Smooth muscle cell (in vitro differentiated cells): ENCODE measurements around the gene C3orf22. TPM values are rescaled to one million over a fixed set of nuclear protein-coding genes. Genes with fewer than 3 reads are reported as not detected.

Experiments
- DNase-seq: peaks from one replicate; lab custom pipeline; 2025; ENCODE audit not compliant: unreplicated experiment; lab: John Stamatoyannopoulos, UW
- H2AFZ ChIP-seq: fragments of 200-600 bp; sonication (generic); 2 replicates; pipeline ENCODE4 v1.6.0; 2016; ENCODE audit warnings: antibody characterized with exemption, low read depth, mild to moderate bottlenecking
- H3F3A ChIP-seq: fragments of 200-600 bp; sonication (generic); 2 replicates; pipeline ENCODE4 v1.6.0; 2017; ENCODE audit warnings: antibody characterized with exemption, low read depth
- H3K27ac ChIP-seq: fragments of 200-600 bp; sonication (generic); 2 replicates; pipeline ENCODE4 v1.5.1; 2016; ENCODE audit warnings: low read depth, mild to moderate bottlenecking
- H3K27me3 ChIP-seq: fragments of 200-600 bp; sonication (generic); 2 replicates; pipeline ENCODE4 v1.6.1; 2016; ENCODE audit warnings: low read depth, mild to moderate bottlenecking
- H3K36me3 ChIP-seq: fragments of 200-600 bp; sonication (generic); 2 replicates; pipeline ENCODE4 v1.5.1; 2016; ENCODE audit warnings: low read depth
- H3K4me1 ChIP-seq: fragments of 200-600 bp; sonication (generic); 2 replicates; pipeline ENCODE4 v1.5.1; 2016; ENCODE audit warnings: low read depth
- H3K4me2 ChIP-seq: fragments of 200-600 bp; sonication (generic); 2 replicates; pipeline ENCODE4 v1.6.0; 2016; ENCODE audit warnings: mild to moderate bottlenecking
- H3K4me3 ChIP-seq: fragments of 200-600 bp; sonication (generic); 2 replicates; pipeline ENCODE4 v1.5.1; 2016; ENCODE audit warnings: mild to moderate bottlenecking
- H3K79me2 ChIP-seq: fragments of 200-600 bp; sonication (generic); 2 replicates; pipeline ENCODE4 v1.6.0; 2016; ENCODE audit warnings: low read depth, mild to moderate bottlenecking
- H3K9ac ChIP-seq: fragments of 200-600 bp; sonication (generic); 2 replicates; pipeline ENCODE4 v1.6.0; 2016; ENCODE audit warnings: low read depth
- H3K9me3 ChIP-seq: fragments of 200-600 bp; sonication (generic); replicated peaks from 2 replicates; pipeline ENCODE4 v1.5.1; 2016; ENCODE audit warnings: low read depth
- H4K20me1 ChIP-seq: fragments of 200-600 bp; sonication (generic); 2 replicates; pipeline ENCODE4 v1.6.0; 2016; ENCODE audit warnings: low read depth
- CTCF ChIP-seq: fragments of 200-600 bp; sonication (generic); IDR thresholded peaks from 2 replicates; pipeline ENCODE4 v1.5.1; 2017; ENCODE audit warnings: borderline replicate concordance, mild to moderate bottlenecking, antibody characterized with exemption; ENCODE audit not compliant: insufficient read depth, poor library complexity, severe bottlenecking
- WGBS: methylation state at CpG from one replicate; pipeline ENCODE4 v1.1.7; 2016; ENCODE audit warnings: low lambda C conversion rate; 5-methylcytosine and 5-hydroxymethylcytosine counted together
- polyA plus RNA-seq: library from polyadenylated mRNA; unstranded; fragments of >200 nt; fragmentation: Nextera tagmentation; extraction: Ambion mirVana; gene quantifications from 2 replicates; pipeline ENCODE4 v1.2.1, GENCODE V29; 2016
- total RNA-seq: library from RNA; depleted of rRNA; stranded (reverse); fragments of >200 nt; gene quantifications from 2 replicates; pipeline ENCODE4 v1.2.3, GENCODE V29; 2014

The C3orf22 gene
- total and polyA plus RNA-seq, 2 experiments from 2014 or later: not detected

GRCh38 chr3:126557761-126558160, 971 bp downstream of the C3orf22 start:
- Histone ChIP-seq H3K9me3 (no peaks in the 10 kb centered on the region), H3K4me3 (no peak overlapping the region), H3K4me2 (no peak overlapping the region), H4K20me1 (no peaks in the 10 kb centered on the region), H3K79me2 (no peaks in the 10 kb centered on the region), H3K4me1 (no peaks in the 10 kb centered on the region), H3K36me3 (no peaks in the 10 kb centered on the region), H3K27ac (no peak overlapping the region), H3K9ac (no peak overlapping the region), H2AFZ (no peak overlapping the region), H3F3A (no peaks in the 10 kb centered on the region), H3K27me3 (peaks cover 3% of the 10 kb centered on the region)
- DNase-seq: no peak
- no peak for TF ChIP-seq CTCF
- 75% methylated on average over 6 of the region's 6 CpGs for WGBS

GRCh38 chr3:126557415-126557745, 1.4 kb downstream of the C3orf22 start:
- H3F3A ChIP-seq: no peaks in the 10 kb centered on the region
- H3K9me3 ChIP-seq: no peaks in the 10 kb centered on the region
- no peaks in the 10 kb centered on the region for H3K36me3 ChIP-seq
- H3K27ac ChIP-seq: no peak overlapping the region
- TF ChIP-seq CTCF: no peak
- no peak overlapping the region for H2AFZ ChIP-seq
- H4K20me1 ChIP-seq: no peaks in the 10 kb centered on the region
- H3K4me1 ChIP-seq: no peaks in the 10 kb centered on the region
- H3K4me3 ChIP-seq: no peak overlapping the region
- WGBS: 98% methylated on average over 11 of the region's 11 CpGs
- no peak overlapping the region for H3K4me2 ChIP-seq
- no peak overlapping the region for H3K9ac ChIP-seq
- no peak for DNase-seq
- peaks cover 3% of the 10 kb centered on the region for H3K27me3 ChIP-seq
- no peaks in the 10 kb centered on the region for H3K79me2 ChIP-seq

GRCh38 chr3:126556637-126557414, 1.9 kb downstream of the C3orf22 start:
- Histone ChIP-seq H3K4me3 (no peak overlapping the region), H2AFZ (no peak overlapping the region), H3F3A (no peaks in the 10 kb centered on the region), H3K9ac (no peak overlapping the region), H3K36me3 (no peaks in the 10 kb centered on the region), H3K9me3 (no peaks in the 10 kb centered on the region), H3K27me3 (peaks cover 1% of the 10 kb centered on the region), H3K27ac (no peak overlapping the region), H4K20me1 (no peaks in the 10 kb centered on the region), H3K4me1 (no peaks in the 10 kb centered on the region), H3K4me2 (no peak overlapping the region), H3K79me2 (no peaks in the 10 kb centered on the region)
- no peak for TF ChIP-seq CTCF
- no peak for DNase-seq
- WGBS: 96% methylated on average over 7 of the region's 8 CpGs
